GM04503 (cell line): ENCODE results near the gene GPANK1.
A peak's percentile ranks its signal among the peaks of the same experiment; 100 is the strongest.
"Not testable (repeated sequence)": the region's sequence is repeated elsewhere in the genome, so short reads cannot be mapped to it uniquely, and the experiment has no call there.

Experiments used
- DNase-seq: peaks from one replicate; pipeline ENCODE4 v3.0.0-alpha.2; 2012; ENCODE audit warnings: low read depth

GPANK1 gene

GRCh38 chr6:31664790-31665500 lies at the start of gene GPANK1:
TSS of gene GPANK1 (minus strand) at chr6:31664997. CDS start at chr6:31664478, 519 bp downstream.
- DNase-seq = peak; percentile 85

- no peak for DNase-seq
Measured at GRCh38 chr6:31713991-31714684, 49.3 kb upstream of the GPANK1 start.

- no peak for DNase-seq
Measured at GRCh38 chr6:31713465-31713864, 48.7 kb upstream of the GPANK1 start.

GRCh38 chr6:31712296-31712695 lies 47.5 kb upstream of the GPANK1 start:
- DNase-seq = no peak

GRCh38 chr6:31711233-31711632 lies 46.4 kb upstream of the GPANK1 start:
- DNase-seq = no peak

- no peak for DNase-seq
Measured at GRCh38 chr6:31710523-31711219, 45.9 kb upstream of the GPANK1 start.

- DNase-seq = not testable (repeated sequence)
Measured at GRCh38 chr6:31709157-31709556, 44.4 kb upstream of the GPANK1 start.

GRCh38 chr6:31708224-31708623 lies 43.4 kb upstream of the GPANK1 start:
- DNase-seq = no peak

GRCh38 chr6:31707701-31708100 lies 42.9 kb upstream of the GPANK1 start:
- DNase-seq = no peak

- no peak for DNase-seq
Measured at GRCh38 chr6:31706599-31706998, 41.8 kb upstream of the GPANK1 start, which contains the start of gene LY6G6F. TSS of gene LY6G6F (plus strand) at chr6:31706866. CDS start at chr6:31706907, 41 bp downstream.

GRCh38 chr6:31705931-31706330 lies 41.1 kb upstream of the GPANK1 start:
- no peak for DNase-seq

- peak; percentile 87 for DNase-seq
Measured at GRCh38 chr6:31702819-31703716, 38.3 kb upstream of the GPANK1 start, which contains the start of gene ABHD16A. TSS of gene ABHD16A (minus strand) at chr6:31703324. CDS start at chr6:31703281, 43 bp downstream.

- DNase-seq = no peak
Measured at GRCh38 chr6:31702405-31702818, 37.6 kb upstream of the GPANK1 start.

GRCh38 chr6:31701666-31702404 lies 37.0 kb upstream of the GPANK1 start:
- no peak for DNase-seq

- no peak for DNase-seq
Measured at GRCh38 chr6:31700740-31701401, 36.1 kb upstream of the GPANK1 start.

GRCh38 chr6:31697555-31697954 lies 32.8 kb upstream of the GPANK1 start:
- DNase-seq = no peak

GRCh38 chr6:31693535-31693934 lies 28.7 kb upstream of the GPANK1 start:
- no peak for DNase-seq

- no peak for DNase-seq
Measured at GRCh38 chr6:31692886-31693285, 28.1 kb upstream of the GPANK1 start.

GRCh38 chr6:31692353-31692752 lies 27.6 kb upstream of the GPANK1 start:
- no peak for DNase-seq

- DNase-seq = no peak
Measured at GRCh38 chr6:31691564-31692108, 26.8 kb upstream of the GPANK1 start.
